Measurements from ENCODE around the gene TMEM51.
"Not testable (repeated sequence)": the region's sequence is repeated elsewhere in the genome, so short reads cannot be mapped to it uniquely, and the experiment has no call there.

Gene TMEM51

GRCh38 chr1:15153842-15154479 is 414 bp downstream of the TMEM51 start:
- DNase-seq (ENCODE audit: low read depth in 3 of 3, low spot score in 1 of 3) = peak in 1 of 3 donors; percentile 28

- DNase-seq (ENCODE audit: low read depth in 3 of 3, low spot score in 1 of 3) = no peak
Observed at GRCh38 chr1:15154480-15155036, 1.0 kb downstream of the TMEM51 start.

GRCh38 chr1:15155191-15155590 is 1.6 kb downstream of the TMEM51 start:
- no peak for DNase-seq (ENCODE audit: low read depth in 3 of 3, low spot score in 1 of 3)

- no peak for DNase-seq (ENCODE audit: low read depth in 3 of 3, low spot score in 1 of 3)
Observed at GRCh38 chr1:15155888-15156741, 2.6 kb downstream of the TMEM51 start.

GRCh38 chr1:15156807-15157380 is 3.3 kb downstream of the TMEM51 start:
- DNase-seq (ENCODE audit: low read depth in 3 of 3, low spot score in 1 of 3) = no peak

GRCh38 chr1:15157524-15158399 is 4.2 kb downstream of the TMEM51 start:
- no peak for DNase-seq (ENCODE audit: low read depth in 3 of 3, low spot score in 1 of 3)

GRCh38 chr1:15158506-15159165 is 5.1 kb downstream of the TMEM51 start:
- DNase-seq (ENCODE audit: low read depth in 3 of 3, low spot score in 1 of 3) = no peak

GRCh38 chr1:15159166-15159555 is 5.6 kb downstream of the TMEM51 start:
- no peak for DNase-seq (ENCODE audit: low read depth in 3 of 3, low spot score in 1 of 3)

GRCh38 chr1:15160626-15161025 is 7.1 kb downstream of the TMEM51 start:
- no peak for DNase-seq (ENCODE audit: low read depth in 3 of 3, low spot score in 1 of 3)

GRCh38 chr1:15167386-15167785 is 13.8 kb downstream of the TMEM51 start:
- no peak for DNase-seq (ENCODE audit: low read depth in 3 of 3, low spot score in 1 of 3)

GRCh38 chr1:15168479-15168878 is 14.9 kb downstream of the TMEM51 start:
- no peak for DNase-seq (ENCODE audit: low read depth in 3 of 3, low spot score in 1 of 3)

- DNase-seq (ENCODE audit: low read depth in 3 of 3, low spot score in 1 of 3) = no peak
Observed at GRCh38 chr1:15170071-15170470, 16.5 kb downstream of the TMEM51 start.

- DNase-seq (ENCODE audit: low read depth in 3 of 3, low spot score in 1 of 3) = no peak
Observed at GRCh38 chr1:15171271-15171908, 17.8 kb downstream of the TMEM51 start.

GRCh38 chr1:15172405-15173259 is 19.1 kb downstream of the TMEM51 start:
- DNase-seq (ENCODE audit: low read depth in 3 of 3, low spot score in 1 of 3) = no peak

GRCh38 chr1:15173863-15174614 is 20.5 kb downstream of the TMEM51 start:
- DNase-seq (ENCODE audit: low read depth in 3 of 3, low spot score in 1 of 3) = no peak

GRCh38 chr1:15174615-15174983 is 21.1 kb downstream of the TMEM51 start:
- no peak for DNase-seq (ENCODE audit: low read depth in 3 of 3, low spot score in 1 of 3)

- not testable (repeated sequence) for DNase-seq (ENCODE audit: low read depth in 3 of 3, low spot score in 1 of 3)
Observed at GRCh38 chr1:15175324-15176094, 22.0 kb downstream of the TMEM51 start.

- no peak for DNase-seq (ENCODE audit: low read depth in 3 of 3, low spot score in 1 of 3)
Observed at GRCh38 chr1:15176120-15176519, 22.6 kb downstream of the TMEM51 start.

All from stimulated activated CD4-positive, alpha-beta T cell treated with anti-CD3 and anti-CD28 coated beads, TNF-alpha, amount 100 ng/mL, for 1 hour (primary cell).